Measurements from ENCODE around the gene ZNF451.

DNA sequence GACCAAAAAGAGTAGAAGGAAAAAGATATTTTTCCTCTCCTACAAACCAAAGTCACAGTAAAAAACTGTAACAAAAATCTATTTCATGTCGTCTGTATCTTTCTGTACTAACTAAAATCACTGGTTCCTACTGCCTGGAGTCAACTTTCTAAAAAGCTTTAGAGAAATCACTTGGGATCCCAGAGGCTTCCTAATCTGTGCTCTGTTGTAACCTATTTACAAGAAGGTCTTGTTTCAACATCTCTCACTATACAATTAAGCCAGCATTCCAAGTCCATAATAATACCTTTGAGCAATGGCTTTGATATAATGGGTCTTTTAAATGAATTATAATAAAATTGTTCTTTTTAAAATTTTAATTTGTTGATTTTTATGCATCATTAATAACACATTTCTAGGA lies 111.7 kb downstream of the ZNF451 start:
- no peak for TF ChIP-seq EZH2phosphoT487 (IDR thresholded peaks at IDR 0.05; ENCODE audit: insufficient read depth, low read depth)
- no peak for TF ChIP-seq EZH2 (IDR thresholded peaks at IDR 0.05; ENCODE audit: insufficient read depth, poor library complexity, severe bottlenecking)
